Endothelial cell of umbilical vein (primary cell): ENCODE results near the gene DVL1. TPM values are rescaled to one million over a fixed set of nuclear protein-coding genes. Genes with fewer than 3 reads are reported as not detected.

ENCODE experiments used
- BruUV-seq: library from RNA; stranded (reverse); fragments of 400-500 nt; replicated peaks from 2 replicates; lab custom pipeline; 2021; lab: Mats Ljungman, UMichigan
- CTCF ChIA-PET: fragments of 300-600, 350-600 bp; sonication (Branson Sonifier 250); formaldehyde crosslinking; loops from one replicate; lab custom pipeline; 2021; ENCODE audit warnings: antibody characterized with exemption, inconsistent platforms; lab: Charles Lee
- POLR2A ChIA-PET: fragments of 300-600, 350-600 bp; sonication (Branson Sonifier 250); formaldehyde crosslinking; loops from one replicate; lab custom pipeline; 2021; ENCODE audit warnings: antibody characterized with exemption, inconsistent platforms; lab: Charles Lee
- DNase-seq: peaks from one replicate; pipeline ENCODE4 v3.0.0-alpha.2; 2011; ENCODE audit warnings: low read depth, low spot score
- FAIRE-seq: peaks from 2 replicates; lab custom pipeline; 2011; peaks lifted over from hg19 to GRCh38; lab: Jason Lieb, UNC
- H2AFZ ChIP-seq: 2 replicates; pipeline ENCODE4 v1.6.0; 2012; ENCODE audit warnings: low read depth, low read length, control low read depth, inconsistent platforms
- H3K27ac ChIP-seq: 2 replicates; pipeline ENCODE4 v1.5.1; 2011; ENCODE audit warnings: low read depth, mild to moderate bottlenecking, control low read depth, low read length, moderate library complexity; ENCODE audit not compliant: insufficient read depth
- H3K27me3 ChIP-seq, 2 experiments: 2 replicates each; pipeline versions ENCODE4 v1.6.0 to v1.6.1; 2011; ENCODE audit warnings: low read length in 2 of 2, mixed read lengths in 1 of 2; ENCODE audit not compliant: control insufficient read depth in 2 of 2, insufficient read depth in 2 of 2
- H3K36me3 ChIP-seq, 2 experiments: 2 replicates in 1 of 2; 3 replicates in 1 of 2; pipeline ENCODE4 v1.5.1; 2011; ENCODE audit warnings: low read length in 2 of 2, mild to moderate bottlenecking in 1 of 2, moderate library complexity in 1 of 2; ENCODE audit not compliant: control insufficient read depth in 2 of 2, insufficient read depth in 2 of 2; ENCODE audit errors: extremely low read depth in 1 of 2
- H3K4me1 ChIP-seq: 3 replicates; pipeline ENCODE4 v1.5.1; 2011; ENCODE audit warnings: mild to moderate bottlenecking, low read length; ENCODE audit not compliant: control insufficient read depth, insufficient read depth; ENCODE audit errors: extremely low read depth
- H3K4me2 ChIP-seq: 2 replicates; pipeline ENCODE4 v1.6.1; 2011; ENCODE audit warnings: low read length, control low read depth, mixed read lengths; ENCODE audit not compliant: insufficient read depth
- H3K4me3 ChIP-seq, 3 experiments: fragments of 200-600 bp in 1 of 3; sonication (generic), shearing (Covaris generic) in 1 of 3; replicated peaks in 1 of 3; 2 replicates each; pipeline ENCODE4 v1.5.1; 2011 to 2016; ENCODE audit warnings: control low read depth in 3 of 3, low read length in 3 of 3, mild to moderate bottlenecking in 2 of 3, inconsistent platforms in 1 of 3, low read depth in 1 of 3, moderate library complexity in 1 of 3; ENCODE audit not compliant: insufficient read depth in 1 of 3
- H3K79me2 ChIP-seq: 2 replicates; pipeline ENCODE4 v1.6.0; 2012; ENCODE audit warnings: low read length, inconsistent platforms; ENCODE audit not compliant: control insufficient read depth, insufficient read depth
- H3K9ac ChIP-seq: replicated peaks from 2 replicates; pipeline ENCODE3; 2011; ENCODE audit warnings: low read length, control low read depth; ENCODE audit not compliant: insufficient read depth; ENCODE audit errors: extremely low read depth
- H3K9me1 ChIP-seq: replicated peaks from 3 replicates; pipeline ENCODE4 v1.6.0; 2011; ENCODE audit warnings: mild to moderate bottlenecking, low read length; ENCODE audit not compliant: control insufficient read depth, insufficient read depth; ENCODE audit errors: extremely low read depth
- H3K9me3 ChIP-seq: replicated peaks from 2 replicates; pipeline ENCODE4 v1.5.1; 2012; ENCODE audit warnings: low read length, inconsistent platforms; ENCODE audit not compliant: control insufficient read depth, insufficient read depth
- H4K20me1 ChIP-seq: replicated peaks from 2 replicates; pipeline ENCODE3; 2011; ENCODE audit warnings: mild to moderate bottlenecking, low read length; ENCODE audit not compliant: control insufficient read depth, insufficient read depth; ENCODE audit errors: extremely low read depth
- CTCF ChIP-seq, 2 donors: IDR thresholded peaks; 1 replicate in 1 of 2; 2 replicates in 1 of 2; pipeline ENCODE4 v1.5.1; 2011; ENCODE audit warnings: low read length in 2 of 2, mild to moderate bottlenecking in 2 of 2, moderate library complexity in 2 of 2, control low read depth in 1 of 2, inconsistent platforms in 1 of 2, low read depth in 1 of 2; ENCODE audit not compliant: insufficient read depth in 1 of 2; ENCODE audit errors: extremely low read depth in 1 of 2
- EZH2 ChIP-seq: IDR thresholded peaks from 2 replicates; pipeline ENCODE4 v1.6.1; 2012; ENCODE audit warnings: borderline replicate concordance, low read depth, mild to moderate bottlenecking, moderate library complexity, low read length, inconsistent platforms; ENCODE audit not compliant: severe bottlenecking
- FOS ChIP-seq: IDR thresholded peaks from 2 replicates; pipeline ENCODE4 v1.6.1; 2011; ENCODE audit warnings: mild to moderate bottlenecking, low read length, moderate library complexity, borderline replicate concordance; ENCODE audit not compliant: insufficient read depth
- GATA2 ChIP-seq: IDR thresholded peaks from 2 replicates; pipeline ENCODE4 v1.7.0; 2011; ENCODE audit warnings: low read depth, mild to moderate bottlenecking, moderate library complexity, mixed read lengths, low read length; ENCODE audit not compliant: insufficient read length, insufficient read depth
- JUN ChIP-seq: IDR thresholded peaks from 2 replicates; pipeline ENCODE4 v1.6.1; 2011; ENCODE audit warnings: borderline replicate concordance, low read depth; ENCODE audit not compliant: insufficient read length, insufficient read depth
- MAX ChIP-seq: IDR thresholded peaks from 2 replicates; pipeline ENCODE4 v1.6.1; 2011; ENCODE audit not compliant: insufficient read depth, insufficient read length
- MYC ChIP-seq: IDR thresholded peaks from one replicate; pipeline ENCODE4 v1.6.1; 2011; ENCODE audit warnings: mild to moderate bottlenecking, low read depth, low read length
- POLR2A ChIP-seq: IDR thresholded peaks from 2 replicates; pipeline ENCODE4 v1.6.1; 2012; ENCODE audit warnings: low read depth, mild to moderate bottlenecking, control low read depth, low read length
- POLR2AphosphoS5 ChIP-seq: IDR thresholded peaks from 2 replicates; pipeline ENCODE4 v1.6.1; 2012; ENCODE audit warnings: low read depth, mild to moderate bottlenecking, control low read depth, low read length, moderate library complexity; ENCODE audit not compliant: insufficient read depth
- dilution Hi-C: fragments of 300-500 bp; cut with MboI; formaldehyde crosslinking; loops from one replicate; pipeline ENCODE4 v1.15.0; 2019; ENCODE audit warnings: low sequenced_read_pairs; ENCODE audit not compliant: extremely low pct_ligation_motif_present
- intact Hi-C: fragments of 100-400 bp; cut with micrococcal nuclease; formaldehyde crosslinking; loops from one replicate; pipeline ENCODE4 v1.10.0; 2022
- polyA plus RNA-seq, 4 experiments: library from polyadenylated mRNA; depleted of rRNA in 3 of 4; stranded (reverse) in 3 of 4; unstranded in 1 of 4; fragments of >200 nt; gene quantifications; 2 replicates each; pipeline versions ENCODE4 v1.2.1 to v1.2.3, GENCODE V29; 2011 to 2012; ENCODE audit warnings: missing spikeins in 1 of 4
- total RNA-seq: library from RNA; stranded (reverse); gene quantifications from 2 replicates; pipeline ENCODE4 v1.2.3, GENCODE V29; 2021

Gene DVL1
- total and polyA plus RNA-seq, 2 donors (not counting 3 experiments of a cell fraction or from before 2014, with no cell fraction given), result 26.8 to 36.5 TPM

DNA sequence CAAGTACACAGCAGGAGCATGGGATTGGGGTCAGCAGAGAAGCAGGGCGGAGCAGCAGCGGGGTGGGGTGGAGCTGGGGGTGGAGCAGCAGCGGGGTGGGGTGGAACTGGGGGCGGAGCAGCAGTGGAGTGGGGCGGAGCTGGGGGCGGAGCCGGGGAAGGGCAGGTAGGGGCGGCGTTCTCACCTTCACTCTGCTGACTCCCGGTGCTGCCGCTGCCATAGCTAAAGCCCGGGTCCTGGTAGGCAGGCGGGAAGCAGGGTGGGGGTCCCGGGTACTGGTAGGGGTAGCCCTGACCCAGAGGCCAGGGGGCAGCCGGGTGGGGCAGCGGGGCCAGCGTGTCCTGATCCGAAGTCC is 11.4 kb downstream of the DVL1 start:
- Histone ChIP-seq H3K79me2 (no peaks in the 10 kb centered on the region), H3K9ac (no peak overlapping the region), H4K20me1 (no peaks in the 10 kb centered on the region), H3K36me3 (peaks cover 0 to 17% of the 10 kb centered on the region in 2 experiments), H3K4me3 (no peak overlapping the region), H3K9me1 (no peaks in the 10 kb centered on the region), H3K9me3 (no peaks in the 10 kb centered on the region), H3K4me2 (no peak overlapping the region), H3K27ac (no peak overlapping the region), H3K27me3 (no peaks in the 10 kb centered on the region), H3K4me1 (no peaks in the 10 kb centered on the region), H2AFZ (no peak overlapping the region)
- BruUV-seq, result no TSS peak
- FAIRE-seq (no peak), DNase-seq (no peak)
- TF ChIP-seq MAX (no peak), POLR2AphosphoS5 (no peak), EZH2 (no peak), GATA2 (no peak), CTCF (IDR thresholded peaks at IDR 0.05; ENCODE audit: extremely low read depth in 1 of 2, insufficient read depth in 1 of 2, low read depth in 1 of 2, low read length in 2 of 2) (no peak), FOS (no peak), POLR2A (no peak), JUN (no peak), MYC (no peak)
- ChIA-PET POLR2A (no interaction called here), CTCF (no interaction called here)
- dilution Hi-C loops (no loop called here), intact Hi-C loops (no loop called here)
